SK-N-SH (cell line): ENCODE results near the gene PDYN.

Source experiments
- CTCF ChIP-seq: fragments of 200-600 bp; sonication (generic); IDR thresholded peaks from 2 replicates; pipeline ENCODE4 v1.6.1; 2017; ENCODE audit warnings: antibody characterized with exemption, mild to moderate bottlenecking, moderate library complexity
- EP300 ChIP-seq, 2 experiments: IDR thresholded peaks; 2 replicates each; pipeline versions ENCODE4 v1.4.0 to v1.6.1; 2012; ENCODE audit warnings: borderline replicate concordance in 1 of 2, low read depth in 1 of 2, low read length in 1 of 2
- EZH2phosphoT487 ChIP-seq: fragments of 200-600 bp; sonication (generic); IDR thresholded peaks from 2 replicates; pipeline ENCODE4 v1.6.1; 2017; ENCODE audit warnings: low read depth, mixed run types, mild to moderate bottlenecking, antibody characterized with exemption, moderate library complexity, borderline replicate concordance
- GABPA ChIP-seq: IDR thresholded peaks from 2 replicates; pipeline ENCODE4 v1.4.0; 2012; ENCODE audit warnings: low read depth, mild to moderate bottlenecking
- NFIC ChIP-seq: IDR thresholded peaks from 2 replicates; pipeline ENCODE4 v1.4.0; 2012; ENCODE audit warnings: borderline replicate concordance
- POLR2AphosphoS5 ChIP-seq: IDR thresholded peaks from 2 replicates; pipeline ENCODE4 v1.6.1; 2012; ENCODE audit warnings: low read depth, low read length
- RAD21 ChIP-seq: IDR thresholded peaks from 2 replicates; pipeline ENCODE4 v1.6.1; 2012; ENCODE audit warnings: mild to moderate bottlenecking, low read length
- REST ChIP-seq: IDR thresholded peaks from 2 replicates; pipeline ENCODE4 v1.6.1; 2012; ENCODE audit warnings: mild to moderate bottlenecking, low read depth, low read length, moderate library complexity
- RXRA ChIP-seq: IDR thresholded peaks from 2 replicates; pipeline ENCODE4 v1.4.0; 2012; ENCODE audit warnings: low read depth, mild to moderate bottlenecking, borderline replicate concordance
- TAF1 ChIP-seq: IDR thresholded peaks from 2 replicates; pipeline ENCODE4 v1.6.1; 2012; ENCODE audit warnings: low read depth, mild to moderate bottlenecking, low read length, moderate library complexity, borderline replicate concordance
- TEAD4 ChIP-seq: IDR thresholded peaks from 2 replicates; pipeline ENCODE4 v1.4.0; 2012; ENCODE audit warnings: mild to moderate bottlenecking, borderline replicate concordance; ENCODE audit not compliant: insufficient read depth
- USF2 ChIP-seq: fragments of 150-350 bp; IDR thresholded peaks from 2 replicates; pipeline ENCODE4 v1.6.1; 2017; ENCODE audit warnings: antibody characterized with exemption, low read length, low read depth, borderline replicate concordance
- YY1 ChIP-seq: IDR thresholded peaks from 2 replicates; pipeline ENCODE4 v1.4.0; 2012; ENCODE audit warnings: low read depth, mild to moderate bottlenecking

GRCh38 chr20:1955217-1955616 is 38.6 kb downstream of the PDYN start:
- TF ChIP-seq EP300 (IDR thresholded peaks at IDR 0.05; ENCODE audit: borderline replicate concordance in 1 of 2, low read depth in 1 of 2, low read length in 1 of 2), result no peak
- TF ChIP-seq RXRA, result no peak
- TF ChIP-seq USF2, result no peak
- TF ChIP-seq CTCF, result no peak
- TF ChIP-seq GABPA, result no peak
- TF ChIP-seq TAF1, result no peak
- TF ChIP-seq EZH2phosphoT487, result no peak
- no peak for TF ChIP-seq REST
- TF ChIP-seq TEAD4, result no peak
- no peak for TF ChIP-seq YY1
- TF ChIP-seq RAD21, result no peak
- TF ChIP-seq NFIC, result no peak
- TF ChIP-seq POLR2AphosphoS5, result no peak
